Gastrocnemius medialis (tissue), 4 donors: ENCODE measurements around the gene FBXO9.

Source experiments
- CTCF ChIP-seq, 5 experiments: fragments of 450-650 bp in 3 of 5; fragments of 200-600 bp in 2 of 5; sonication (generic) in 2 of 5; IDR thresholded peaks in 4 of 5; conservative IDR thresholded peaks in 1 of 5; 1 replicate in 4 of 5; 2 replicates in 1 of 5; pipeline ENCODE4 v1.5.1; 2016 to 2019; ENCODE audit warnings: antibody characterized with exemption in 5 of 5, mild to moderate bottlenecking in 3 of 5, moderate library complexity in 3 of 5
- POLR2A ChIP-seq, 2 donors: fragments of 450-650 bp; IDR thresholded peaks; one replicate each; pipeline ENCODE4 v1.6.1; 2017; ENCODE audit warnings: antibody characterized with exemption in 2 of 2, mild to moderate bottlenecking in 2 of 2, moderate library complexity in 2 of 2

- TF ChIP-seq CTCF (IDR thresholded peaks at IDR 0.05 in 4 of 5, conservative IDR thresholded peaks at IDR 0.05 in 1 of 5), result no peak
- no peak for TF ChIP-seq POLR2A (IDR thresholded peaks at IDR 0.05)
Measured at GRCh38 chr6:53049415-53049814, 15.8 kb upstream of the FBXO9 start.
